MM.1S (cell line): ENCODE data around the gene SPIN3.

ENCODE experiments used
- DNase-seq: peaks from one replicate; pipeline ENCODE4 v3.0.0-alpha.2; 2015
- H2AFZ ChIP-seq: fragments of 300-600 bp; sonication (generic); 2 replicates; pipeline ENCODE4 v1.6.0; 2016; ENCODE audit warnings: antibody characterized with exemption, low read length
- H3F3A ChIP-seq: fragments of 300-600 bp; sonication (generic); 2 replicates; pipeline ENCODE4 v1.6.1; 2016; ENCODE audit warnings: mild to moderate bottlenecking, antibody characterized with exemption, low read length, moderate library complexity, mixed read lengths; ENCODE audit not compliant: insufficient read depth
- H3K27ac ChIP-seq: fragments of 300-600 bp; sonication (generic); 2 replicates; pipeline ENCODE4 v1.5.1; 2016; ENCODE audit warnings: mild to moderate bottlenecking, low read length
- H3K27me3 ChIP-seq: fragments of 300-600 bp; sonication (generic); replicated peaks from 2 replicates; pipeline ENCODE4 v1.6.0; 2016; ENCODE audit warnings: low read length; ENCODE audit not compliant: insufficient read depth
- H3K36me3 ChIP-seq: fragments of 300-600 bp; sonication (generic); replicated peaks from 2 replicates; pipeline ENCODE4 v1.6.1; 2016; ENCODE audit warnings: mild to moderate bottlenecking, low read length, mixed read lengths; ENCODE audit not compliant: insufficient read depth
- H3K4me1 ChIP-seq: fragments of 300-600 bp; sonication (generic); 2 replicates; pipeline ENCODE4 v1.6.1; 2016; ENCODE audit warnings: low read length, mixed read lengths
- H3K4me2 ChIP-seq: fragments of 300-600 bp; sonication (generic); 2 replicates; pipeline ENCODE4 v1.6.0; 2016; ENCODE audit warnings: low read depth, low read length
- H3K4me3 ChIP-seq: fragments of 300-600 bp; sonication (generic); 2 replicates; pipeline ENCODE4 v1.5.1; 2016; ENCODE audit warnings: low read length, mixed read lengths
- H3K79me2 ChIP-seq: fragments of 300-600 bp; sonication (generic); 2 replicates; pipeline ENCODE4 v1.6.1; 2016; ENCODE audit warnings: mixed run types, low read length, mixed read lengths
- H3K9ac ChIP-seq: fragments of 300-600 bp; sonication (generic); 2 replicates; pipeline ENCODE4 v1.6.1; 2016; ENCODE audit warnings: low read length, mixed read lengths
- H3K9me2 ChIP-seq: fragments of 300-600 bp; sonication (generic); replicated peaks from 2 replicates; pipeline ENCODE4 v1.6.1; 2016; ENCODE audit warnings: mild to moderate bottlenecking, low read length, mixed read lengths; ENCODE audit not compliant: insufficient read depth
- H3K9me3 ChIP-seq: fragments of 300-600 bp; sonication (generic); replicated peaks from 2 replicates; pipeline ENCODE4 v1.6.1; 2016; ENCODE audit warnings: mild to moderate bottlenecking, low read length, mixed read lengths; ENCODE audit not compliant: insufficient read depth
- H4K20me1 ChIP-seq: fragments of 300-600 bp; sonication (generic); 2 replicates; pipeline ENCODE4 v1.6.1; 2016; ENCODE audit warnings: mild to moderate bottlenecking, low read length, moderate library complexity, mixed read lengths; ENCODE audit not compliant: insufficient read depth
- EZH2 ChIP-seq: fragments of 300-600 bp; sonication (generic); optimal IDR thresholded peaks from 2 replicates; pipeline ENCODE3; 2017; ENCODE audit warnings: low read depth, mild to moderate bottlenecking, antibody characterized with exemption, low read length, mixed read lengths
- EZH2phosphoT487 ChIP-seq: fragments of 300-600 bp; sonication (generic); IDR thresholded peaks from 2 replicates; pipeline ENCODE4 v1.6.1; 2018; ENCODE audit warnings: antibody characterized with exemption, low read length
- TF ChIP-seq, protein P1 (sequence below): fragments of 300-600 bp; sonication (generic); IDR thresholded peaks from 2 replicates; pipeline ENCODE4 v1.5.1; 2016; ENCODE audit warnings: antibody characterized with exemption, low read length, mixed read lengths

The SPIN3 gene

DNA sequence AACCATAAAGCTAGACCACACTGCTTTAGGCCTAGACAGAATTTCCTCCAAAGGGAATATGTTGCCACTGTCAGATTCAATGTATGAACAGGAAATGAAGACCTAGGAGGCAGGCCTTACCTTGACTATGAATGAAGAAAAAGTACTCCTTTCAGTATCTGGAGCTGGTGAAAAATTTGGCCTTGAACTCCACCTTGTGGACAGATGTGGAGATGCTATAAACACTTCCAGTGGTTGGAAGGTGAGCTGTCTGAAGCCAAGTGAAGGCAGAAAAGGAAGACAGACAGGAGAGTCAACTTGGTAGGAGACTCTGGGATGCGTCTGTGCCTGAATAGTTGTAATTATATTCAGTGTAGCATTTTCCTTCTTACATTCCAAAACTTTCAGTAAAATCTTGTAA lies 17.2 kb downstream of the SPIN3 start:
- H3K36me3 ChIP-seq = no peaks in the 10 kb centered on the region
- H3K9ac ChIP-seq = no peak overlapping the region
- H4K20me1 ChIP-seq = no peaks in the 10 kb centered on the region
- 0 out of 2 replicates have a peak, but pooled peaks cover 2% of the 10 kb centered on the region for H3K4me1 ChIP-seq
- H3K27me3 ChIP-seq = no peaks in the 10 kb centered on the region
- no peak for TF ChIP-seq EZH2phosphoT487
- TF ChIP-seq, protein P1, sequence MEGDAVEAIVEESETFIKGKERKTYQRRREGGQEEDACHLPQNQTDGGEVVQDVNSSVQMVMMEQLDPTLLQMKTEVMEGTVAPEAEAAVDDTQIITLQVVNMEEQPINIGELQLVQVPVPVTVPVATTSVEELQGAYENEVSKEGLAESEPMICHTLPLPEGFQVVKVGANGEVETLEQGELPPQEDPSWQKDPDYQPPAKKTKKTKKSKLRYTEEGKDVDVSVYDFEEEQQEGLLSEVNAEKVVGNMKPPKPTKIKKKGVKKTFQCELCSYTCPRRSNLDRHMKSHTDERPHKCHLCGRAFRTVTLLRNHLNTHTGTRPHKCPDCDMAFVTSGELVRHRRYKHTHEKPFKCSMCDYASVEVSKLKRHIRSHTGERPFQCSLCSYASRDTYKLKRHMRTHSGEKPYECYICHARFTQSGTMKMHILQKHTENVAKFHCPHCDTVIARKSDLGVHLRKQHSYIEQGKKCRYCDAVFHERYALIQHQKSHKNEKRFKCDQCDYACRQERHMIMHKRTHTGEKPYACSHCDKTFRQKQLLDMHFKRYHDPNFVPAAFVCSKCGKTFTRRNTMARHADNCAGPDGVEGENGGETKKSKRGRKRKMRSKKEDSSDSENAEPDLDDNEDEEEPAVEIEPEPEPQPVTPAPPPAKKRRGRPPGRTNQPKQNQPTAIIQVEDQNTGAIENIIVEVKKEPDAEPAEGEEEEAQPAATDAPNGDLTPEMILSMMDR = peak; percentile 74
- H3K9me2 ChIP-seq = no peaks in the 10 kb centered on the region
- H2AFZ ChIP-seq = no peak overlapping the region
- no peaks in the 10 kb centered on the region for H3K79me2 ChIP-seq
- H3K4me3 ChIP-seq = no peak overlapping the region
- DNase-seq = peak; percentile 73
- H3K27ac ChIP-seq = no peak overlapping the region
- H3K4me2 ChIP-seq = no peak overlapping the region
- H3K9me3 ChIP-seq = no peaks in the 10 kb centered on the region
- no peaks in the 10 kb centered on the region for H3F3A ChIP-seq

DNA sequence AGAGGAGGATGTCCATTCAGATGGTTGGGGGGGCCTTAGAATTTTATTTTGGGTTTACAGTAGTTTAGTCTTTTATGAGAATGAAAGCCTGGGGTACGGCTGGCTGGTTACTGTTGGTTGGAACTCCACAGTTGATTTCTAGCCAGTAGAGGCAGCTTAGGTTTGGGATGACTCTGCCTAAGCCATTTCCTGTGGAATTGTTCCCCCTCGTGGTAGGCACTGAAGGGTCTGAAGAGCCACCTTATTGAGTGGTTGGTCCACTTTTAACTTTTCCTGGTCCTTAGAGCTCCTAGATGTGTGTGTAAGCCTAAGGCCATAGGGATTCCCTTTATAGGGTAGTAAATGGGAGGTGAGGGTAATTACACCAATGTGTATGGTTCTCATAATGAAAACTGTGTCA lies 19.7 kb downstream of the SPIN3 start:
- Histone ChIP-seq H3K79me2 (no peaks in the 10 kb centered on the region), H4K20me1 (no peaks in the 10 kb centered on the region), H3F3A (no peaks in the 10 kb centered on the region), H3K4me1 (0 out of 2 replicates have a peak, but pooled peaks cover 2% of the 10 kb centered on the region), H3K9me3 (no peaks in the 10 kb centered on the region), H2AFZ (no peak overlapping the region), H3K4me3 (no peak overlapping the region), H3K4me2 (no peak overlapping the region), H3K9me2 (no peaks in the 10 kb centered on the region), H3K27me3 (no peaks in the 10 kb centered on the region), H3K36me3 (no peaks in the 10 kb centered on the region), H3K27ac (no peak overlapping the region), H3K9ac (no peak overlapping the region)
- no peak for DNase-seq
- TF ChIP-seq EZH2phosphoT487 (no peak), EZH2 (no peak)
- TF ChIP-seq, protein P1 = no peak

DNA sequence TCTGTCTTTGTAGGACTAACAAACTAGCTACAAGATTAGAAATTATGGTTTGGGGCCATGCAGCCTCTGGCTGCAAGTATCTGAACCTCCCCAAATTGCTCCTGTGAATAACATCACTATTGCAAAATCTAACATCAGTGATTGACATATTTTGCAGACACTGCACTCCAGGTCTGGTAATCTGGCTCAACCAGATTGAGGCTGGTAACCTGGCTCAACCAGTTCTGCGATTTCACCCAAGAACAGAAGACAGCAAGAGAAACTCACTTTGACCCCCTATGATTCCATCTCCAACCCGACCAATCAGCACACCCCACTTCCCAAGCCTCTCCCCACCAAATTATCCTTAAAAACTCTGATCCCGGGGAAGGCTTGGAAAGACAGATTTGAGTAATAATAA lies 20.9 kb downstream of the SPIN3 start:
- DNase-seq = no peak
- no peaks in the 10 kb centered on the region for H4K20me1 ChIP-seq
- no peaks in the 10 kb centered on the region for H3K9me2 ChIP-seq
- H3K27me3 ChIP-seq = no peaks in the 10 kb centered on the region
- no peak overlapping the region for H3K9ac ChIP-seq
- H3K4me3 ChIP-seq = no peak overlapping the region
- H3K36me3 ChIP-seq = no peaks in the 10 kb centered on the region
- H3K9me3 ChIP-seq = no peaks in the 10 kb centered on the region
- H3K27ac ChIP-seq = no peak overlapping the region
- no peak overlapping the region for H2AFZ ChIP-seq
- H3K4me1 ChIP-seq = 0 out of 2 replicates have a peak, but pooled peaks cover 2% of the 10 kb centered on the region
- no peaks in the 10 kb centered on the region for H3F3A ChIP-seq
- H3K79me2 ChIP-seq = no peaks in the 10 kb centered on the region
- TF ChIP-seq EZH2phosphoT487 = no peak
- TF ChIP-seq, protein P1 = no peak
- no peak for TF ChIP-seq EZH2
- H3K4me2 ChIP-seq = no peak overlapping the region

DNA sequence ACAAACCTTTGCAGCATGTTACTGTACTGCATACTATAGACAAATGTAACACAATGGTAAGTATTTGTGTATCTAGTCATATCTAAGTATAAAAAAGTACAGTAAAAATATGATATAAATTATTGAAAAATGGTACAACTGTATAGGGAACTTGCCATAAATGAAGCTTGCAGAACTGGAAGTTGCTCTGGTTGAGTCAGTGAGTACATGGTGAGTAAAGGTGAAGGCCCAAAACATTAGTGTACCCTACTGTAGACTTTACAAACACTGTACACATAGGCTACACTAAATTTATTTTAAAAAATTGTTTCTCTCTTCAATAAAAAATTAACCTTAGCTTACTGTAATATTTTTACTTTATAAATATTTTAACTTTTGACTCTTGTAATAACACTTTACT lies 25.8 kb downstream of the SPIN3 start:
- no peak for DNase-seq
- no peaks in the 10 kb centered on the region for H3K79me2 ChIP-seq
- H3K9ac ChIP-seq = no peak overlapping the region
- TF ChIP-seq, protein P1 = no peak
- no peak for TF ChIP-seq EZH2phosphoT487
- no peak for TF ChIP-seq EZH2
- H3F3A ChIP-seq = no peaks in the 10 kb centered on the region
- H3K27me3 ChIP-seq = no peaks in the 10 kb centered on the region
- H3K27ac ChIP-seq = no peak overlapping the region
- H3K4me1 ChIP-seq = no peaks in the 10 kb centered on the region
- H3K36me3 ChIP-seq = no peaks in the 10 kb centered on the region
- H3K9me3 ChIP-seq = no peaks in the 10 kb centered on the region
- no peak overlapping the region for H3K4me2 ChIP-seq
- no peak overlapping the region for H2AFZ ChIP-seq
- H3K4me3 ChIP-seq = no peak overlapping the region
- no peaks in the 10 kb centered on the region for H4K20me1 ChIP-seq
- H3K9me2 ChIP-seq = no peaks in the 10 kb centered on the region
